Prostate gland (tissue), 2 donors: ENCODE results near the gene ZDHHC20.

Experiments
- CTCF ChIP-seq, 4 experiments: fragments of 200-600 bp in 2 of 4; fragments of 450-650 bp in 2 of 4; sonication (generic) in 2 of 4; IDR thresholded peaks; 1 replicate in 3 of 4; 2 replicates in 1 of 4; pipeline ENCODE4 v1.5.1; 2016 to 2019; ENCODE audit warnings: antibody characterized with exemption in 4 of 4, mild to moderate bottlenecking in 2 of 4, moderate library complexity in 2 of 4
- POLR2A ChIP-seq: fragments of 450-650 bp; IDR thresholded peaks from one replicate; pipeline ENCODE4 v1.6.1; 2016; ENCODE audit warnings: antibody characterized with exemption, mild to moderate bottlenecking

- TF ChIP-seq CTCF (IDR thresholded peaks at IDR 0.05) (no peak), POLR2A (no peak)
Observed at GRCh38 chr13:21463424-21463823, 4.3 kb upstream of the ZDHHC20 start.
